ENCODE results near the gene CCL5. TPM values are rescaled to one million over a fixed set of nuclear protein-coding genes. Genes with fewer than 3 reads are reported as not detected.

CCL5 gene
- total and polyA plus RNA-seq, 7 donors = 0.38 to 2.6 (median 0.77) TPM

DNA sequence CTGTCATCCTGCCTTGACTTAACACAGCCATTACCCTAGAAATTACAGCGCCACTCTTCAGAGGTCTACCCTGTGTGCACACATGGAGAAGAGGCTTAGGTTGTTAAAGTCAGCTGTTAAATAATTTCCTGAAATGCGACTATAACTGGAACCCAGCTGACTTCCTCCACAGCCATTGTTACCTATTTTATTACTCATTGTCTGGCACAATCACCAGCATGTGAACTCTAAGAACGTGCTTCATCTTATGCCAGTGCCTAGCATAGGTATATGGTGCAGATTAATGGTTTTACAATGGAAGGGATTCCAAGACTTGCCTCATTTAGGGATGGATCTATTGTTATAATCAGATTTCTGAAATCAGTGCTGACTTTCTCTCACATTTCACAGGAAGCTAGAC is 38.5 kb upstream of the CCL5 start:
- intact Hi-C loops (cut with DNase I) = no loop called here
- no peak for TF ChIP-seq CTCF (IDR thresholded peaks at IDR 0.05)

GRCh38 chr17:35917519-35918213 is 37.5 kb upstream of the CCL5 start:
- WGBS, 3 donors = 95 to 98% (median 97%) methylated on average over 29 of the region's 29 CpGs
- Histone ChIP-seq H3K27me3 (ENCODE audit: insufficient read depth in 3 of 3, low read length in 2 of 3) (no peaks in the 10 kb centered on the region), H3K27ac (no peak overlapping the region), H3K9me3 (no peaks in the 10 kb centered on the region), H3K4me1 (no peaks in the 10 kb centered on the region), H3K4me3 (no peak overlapping the region), H3K36me3 (ENCODE audit: insufficient read depth in 1 of 2, low read depth in 1 of 2) (no peaks in the 10 kb centered on the region)
- intact Hi-C loops (cut with DNase I) = no loop called here
- TF ChIP-seq CTCF (IDR thresholded peaks at IDR 0.05) = no peak
- ATAC-seq = no peak
- no peak for DNase-seq

More for the DNA sequence above, 38.5 kb upstream of the CCL5 start:
- 55 to 64% (median 61%) methylated on average over 3 of the region's 3 CpGs for WGBS, 3 donors
- DNase-seq = no peak
- Histone ChIP-seq H3K4me3 (no peak overlapping the region), H3K27ac (no peak overlapping the region), H3K9me3 (no peaks in the 10 kb centered on the region), H3K27me3 (ENCODE audit: insufficient read depth in 3 of 3, low read length in 2 of 3) (no peaks in the 10 kb centered on the region), H3K36me3 (ENCODE audit: insufficient read depth in 1 of 2, low read depth in 1 of 2) (no peaks in the 10 kb centered on the region), H3K4me1 (no peaks in the 10 kb centered on the region)
- no peak for ATAC-seq

DNA sequence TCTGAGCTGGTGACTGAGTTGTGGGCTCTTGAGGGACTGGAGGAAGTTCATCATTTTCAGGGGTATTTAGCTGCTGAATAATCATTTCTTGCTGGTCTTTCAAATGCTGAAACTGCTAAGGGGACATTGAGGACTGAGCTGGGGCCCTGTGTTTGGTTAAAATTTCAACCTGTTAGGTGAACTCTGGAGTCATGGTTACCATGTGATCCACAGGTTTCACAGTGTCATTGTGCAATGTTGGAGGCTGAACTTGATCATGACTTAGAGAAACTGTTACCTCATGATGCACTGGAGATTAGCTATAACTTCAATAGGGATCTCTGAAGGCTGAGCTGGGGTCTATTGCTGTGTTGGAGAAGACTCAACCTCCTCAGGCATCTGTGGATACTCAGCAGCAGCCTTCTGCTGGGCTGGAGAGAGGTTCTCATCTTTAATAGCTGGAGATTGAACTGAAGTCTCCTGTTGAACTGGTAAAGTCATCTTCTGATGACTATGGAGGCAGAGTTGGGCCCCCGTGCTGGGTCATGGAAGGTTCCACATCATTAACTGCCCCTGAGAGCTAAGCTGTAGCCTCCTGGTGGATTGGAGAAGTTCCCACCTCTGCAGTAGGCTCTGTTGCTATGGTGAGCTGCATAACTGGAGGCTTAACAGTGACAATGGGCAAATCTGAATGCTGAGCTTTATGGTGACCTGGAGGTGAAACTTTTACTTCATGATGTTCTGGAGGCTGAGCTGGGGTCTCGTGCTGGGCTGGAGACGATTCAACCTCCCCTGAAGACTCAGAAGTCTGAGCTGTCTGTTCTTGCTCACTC is 35.2 kb upstream of the CCL5 start:
- WGBS, 3 donors = 75 to 80% (median 79%) methylated on average over 3 of the region's 3 CpGs
- Histone ChIP-seq H3K4me1 (no peaks in the 10 kb centered on the region), H3K9me3 (no peaks in the 10 kb centered on the region), H3K36me3 (ENCODE audit: insufficient read depth in 1 of 2, low read depth in 1 of 2) (no peaks in the 10 kb centered on the region), H3K27ac (no peak overlapping the region), H3K4me3 (no peak overlapping the region), H3K27me3 (ENCODE audit: insufficient read depth in 3 of 3, low read length in 2 of 3) (no peaks in the 10 kb centered on the region)
- ATAC-seq (no peak), DNase-seq (no peak)
- no peak for TF ChIP-seq CTCF (IDR thresholded peaks at IDR 0.05)
- intact Hi-C loops (cut with DNase I) = no loop called here

DNA sequence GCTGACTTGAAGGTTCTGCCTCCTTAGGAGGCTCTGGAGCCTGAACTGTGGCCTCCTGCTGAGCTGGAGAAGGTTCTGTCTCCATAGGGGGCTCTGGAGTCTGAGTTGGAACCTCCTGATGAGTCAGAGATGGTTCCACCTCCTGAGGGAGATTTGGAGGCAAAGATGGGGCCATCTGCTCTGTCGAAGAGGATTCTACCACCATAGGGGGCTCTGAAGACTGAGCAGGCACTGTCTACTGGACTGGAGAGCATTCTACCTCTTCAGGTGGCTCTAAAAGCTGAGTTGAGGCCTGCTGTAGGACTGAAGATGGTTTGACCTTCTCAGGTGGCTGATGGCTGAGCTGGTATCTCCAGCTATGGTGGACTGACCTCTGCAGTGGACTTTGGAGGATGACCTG is 34.2 kb upstream of the CCL5 start:
- intact Hi-C loops (cut with DNase I) = no loop called here
- 87 to 90% (median 89%) methylated on average over 1 of the region's 1 CpG for WGBS, 3 donors
- no peak overlapping the region for H3K27ac ChIP-seq
- TF ChIP-seq CTCF (IDR thresholded peaks at IDR 0.05) = no peak
- ATAC-seq (no peak), DNase-seq (no peak)
- H3K27me3 ChIP-seq (ENCODE audit: insufficient read depth in 3 of 3, low read length in 2 of 3) = no peaks in the 10 kb centered on the region
- no peak overlapping the region for H3K4me3 ChIP-seq
- no peaks in the 10 kb centered on the region for H3K4me1 ChIP-seq
- no peaks in the 10 kb centered on the region for H3K9me3 ChIP-seq
- H3K36me3 ChIP-seq (ENCODE audit: insufficient read depth in 1 of 2, low read depth in 1 of 2) = no peaks in the 10 kb centered on the region
